ENCODE results near the gene H2BW1.
"Not testable (repeated sequence)": the region's sequence is repeated elsewhere in the genome, so short reads cannot be mapped to it uniquely, and the experiment has no call there.

Gene H2BW1

GRCh38 chrX:104013606-104014005, at the start of gene H2BW1:
Gene H2BW1, minus strand, starts transcription at chrX:104013708. Its CDS starts 132 bp downstream, at chrX:104013576.
- TF ChIP-seq CTCF (conservative IDR thresholded peaks at IDR 0.05; ENCODE audit: low read depth, low read length), result no peak
- DNase-seq (ENCODE audit: low read depth), result no peak
- H3K4me3 ChIP-seq (ENCODE audit: low read length), result no peak within 1 kb of the TSS

- not testable (repeated sequence) for DNase-seq (ENCODE audit: low read depth); H3K4me3 ChIP-seq (ENCODE audit: low read length)
Observed at GRCh38 chrX:104062636-104063035, 49.1 kb upstream of the H2BW1 start.

- DNase-seq (ENCODE audit: low read depth); H3K4me3 ChIP-seq (ENCODE audit: low read length): not testable (repeated sequence)
Observed at GRCh38 chrX:104054956-104055355, 41.4 kb upstream of the H2BW1 start.

- DNase-seq (ENCODE audit: low read depth), result no peak
- no peak overlapping the region for H3K4me3 ChIP-seq (ENCODE audit: low read length)
- no peak for TF ChIP-seq CTCF (conservative IDR thresholded peaks at IDR 0.05; ENCODE audit: low read depth, low read length)
Observed at GRCh38 chrX:104047171-104047570, 33.7 kb upstream of the H2BW1 start.

GRCh38 chrX:104045642-104046041, 32.1 kb upstream of the H2BW1 start:
- H3K4me3 ChIP-seq (ENCODE audit: low read length), result no peak overlapping the region
- no peak for DNase-seq (ENCODE audit: low read depth)
- TF ChIP-seq CTCF (conservative IDR thresholded peaks at IDR 0.05; ENCODE audit: low read depth, low read length), result no peak

- H3K4me3 ChIP-seq (ENCODE audit: low read length), result no peak overlapping the region
- TF ChIP-seq CTCF (conservative IDR thresholded peaks at IDR 0.05; ENCODE audit: low read depth, low read length), result no peak
- no peak for DNase-seq (ENCODE audit: low read depth)
Observed at GRCh38 chrX:104041003-104041402, 27.5 kb upstream of the H2BW1 start.

GRCh38 chrX:104039689-104040505, 26.4 kb upstream of the H2BW1 start, which contains the start of gene H2BW2:
Gene H2BW2, plus strand, starts transcription at chrX:104039956. Its CDS starts 39 bp downstream, at chrX:104039995.
- DNase-seq (ENCODE audit: low read depth), result no peak
- H3K4me3 ChIP-seq (ENCODE audit: low read length), result no peak within 1 kb of the TSS
- TF ChIP-seq CTCF (conservative IDR thresholded peaks at IDR 0.05; ENCODE audit: low read depth, low read length), result no peak

GRCh38 chrX:104018126-104018525, 4.6 kb upstream of the H2BW1 start:
- H3K4me3 ChIP-seq (ENCODE audit: low read length), result no peak overlapping the region
- no peak for DNase-seq (ENCODE audit: low read depth)
- TF ChIP-seq CTCF (conservative IDR thresholded peaks at IDR 0.05; ENCODE audit: low read depth, low read length), result no peak

- DNase-seq (ENCODE audit: low read depth); H3K4me3 ChIP-seq (ENCODE audit: low read length): not testable (repeated sequence)
Observed at GRCh38 chrX:104015576-104015975, 2.1 kb upstream of the H2BW1 start.

All from retinal pigment epithelial cell (primary cell).